ENCODE results near the gene CXCR3.

- TF ChIP-seq CTCF (IDR thresholded peaks at IDR 0.05) (no peak), ZFX (IDR thresholded peaks at IDR 0.05; ENCODE audit: borderline replicate concordance) (no peak)
Measured at GRCh38 chrX:71636438-71637252, 18.3 kb upstream of the CXCR3 start.
